GM18502 (cell line): ENCODE results near the gene MRE11.
"Not testable (repeated sequence)": the region's sequence is repeated elsewhere in the genome, so short reads cannot be mapped to it uniquely, and the experiment has no call there.

ENCODE experiments used
- ATAC-seq: cut with Tn5 transposase; IDR thresholded peaks from one replicate; pipeline ENCODE4 v1.9.1; 2021; ENCODE audit warnings: mild to moderate bottlenecking; ENCODE audit not compliant: unreplicated experiment, poor library complexity

MRE11 gene

GRCh38 chr11:94507485-94507884, 13.8 kb upstream of the MRE11 start:
- ATAC-seq = no peak

GRCh38 chr11:94506513-94506912, 12.9 kb upstream of the MRE11 start:
- ATAC-seq = not testable (repeated sequence)

- ATAC-seq = peak; percentile 61
Measured at GRCh38 chr11:94504689-94505293, 11.1 kb upstream of the MRE11 start.

GRCh38 chr11:94501522-94501921, 7.9 kb upstream of the MRE11 start:
- no peak for ATAC-seq

GRCh38 chr11:94500181-94500580, 6.5 kb upstream of the MRE11 start:
- ATAC-seq = no peak

GRCh38 chr11:94494126-94494680, 559 bp upstream of the MRE11 start:
- ATAC-seq = peak; percentile 70

- ATAC-seq = no peak
Measured at GRCh38 chr11:94486068-94486467, 7.6 kb downstream of the MRE11 start.

GRCh38 chr11:94481342-94481741, 12.3 kb downstream of the MRE11 start:
- ATAC-seq = no peak

- no peak for ATAC-seq
Measured at GRCh38 chr11:94477624-94478023, 16.0 kb downstream of the MRE11 start.

- ATAC-seq = peak; percentile 82
Measured at GRCh38 chr11:94472916-94473799, 20.5 kb downstream of the MRE11 start.

GRCh38 chr11:94469416-94469815, 24.2 kb downstream of the MRE11 start:
- ATAC-seq = peak; percentile 92

- ATAC-seq = no peak
Measured at GRCh38 chr11:94459576-94459975, 34.1 kb downstream of the MRE11 start.

GRCh38 chr11:94457118-94458029, 36.3 kb downstream of the MRE11 start:
- peak; percentile 59 for ATAC-seq

GRCh38 chr11:94455861-94456260, 37.8 kb downstream of the MRE11 start:
- ATAC-seq = no peak

- ATAC-seq = no peak
Measured at GRCh38 chr11:94454301-94454700, 39.3 kb downstream of the MRE11 start.

GRCh38 chr11:94452988-94453387, 40.7 kb downstream of the MRE11 start:
- ATAC-seq = no peak

GRCh38 chr11:94450048-94450447, 43.6 kb downstream of the MRE11 start:
- no peak for ATAC-seq

GRCh38 chr11:94449437-94449836, 44.2 kb downstream of the MRE11 start:
- no peak for ATAC-seq

- ATAC-seq = no peak
Measured at GRCh38 chr11:94449029-94449428, 44.6 kb downstream of the MRE11 start.

GRCh38 chr11:94447149-94447548, 46.5 kb downstream of the MRE11 start:
- ATAC-seq = no peak
